HL-60 (cell line): Measurements from ENCODE around the gene XPR1.

Experiments
- DNase-seq, 2 experiments: peaks; one replicate each; pipeline ENCODE4 v3.0.0-alpha.2; 2010 to 2020; ENCODE audit warnings: low read depth in 1 of 2, low spot score in 1 of 2
- H3K27ac ChIP-seq: fragments of 250-450 bp; sonication (Bioruptor Pico); replicated peaks from 2 replicates; pipeline ENCODE4 v1.5.1; 2020; ENCODE audit warnings: mild to moderate bottlenecking, moderate library complexity
- H3K27me3 ChIP-seq: fragments of 250-450 bp; sonication (Bioruptor Pico); 2 replicates; pipeline ENCODE4 v1.5.1; 2021; ENCODE audit warnings: mild to moderate bottlenecking, moderate library complexity; ENCODE audit not compliant: insufficient read depth, poor library complexity, severe bottlenecking
- H3K4me3 ChIP-seq: replicated peaks from 2 replicates; pipeline ENCODE4 v1.5.1; 2011; ENCODE audit warnings: mild to moderate bottlenecking, control low read depth, low read length; ENCODE audit not compliant: insufficient read depth
- CTCF ChIP-seq: IDR thresholded peaks from one replicate; pipeline ENCODE4 v1.5.1; 2011; ENCODE audit warnings: low read length, control low read depth, inconsistent platforms; ENCODE audit not compliant: insufficient read depth
- GABPA ChIP-seq: IDR thresholded peaks from 2 replicates; pipeline ENCODE4 v1.6.1; 2012; ENCODE audit warnings: low read depth
- POLR2AphosphoS5 ChIP-seq: IDR thresholded peaks from 2 replicates; pipeline ENCODE4 v1.6.1; 2012; ENCODE audit warnings: low read depth
- REST ChIP-seq: IDR thresholded peaks from 2 replicates; pipeline ENCODE4 v1.6.1; 2012; ENCODE audit warnings: low read depth; ENCODE audit not compliant: insufficient replicate concordance
- SPI1 ChIP-seq: IDR thresholded peaks from 2 replicates; pipeline ENCODE4 v1.6.1; 2012; ENCODE audit warnings: low read depth, mild to moderate bottlenecking, borderline replicate concordance

Gene XPR1

GRCh38 chr1:180614730-180615129, 17.1 kb upstream of the XPR1 start:
- no peak for DNase-seq
- H3K4me3 ChIP-seq, result no peak overlapping the region
- H3K27me3 ChIP-seq, result no peaks in the 10 kb centered on the region
- H3K27ac ChIP-seq, result no peak overlapping the region
- TF ChIP-seq POLR2AphosphoS5, result no peak
- TF ChIP-seq SPI1, result no peak
- TF ChIP-seq REST, result no peak
- TF ChIP-seq GABPA, result no peak
- no peak for TF ChIP-seq CTCF

GRCh38 chr1:180615493-180616290, 16.1 kb upstream of the XPR1 start:
- TF ChIP-seq REST (no peak), POLR2AphosphoS5 (no peak), CTCF (no peak), SPI1 (no peak), GABPA (no peak)
- H3K27ac ChIP-seq, result no peak overlapping the region
- H3K4me3 ChIP-seq, result no peak overlapping the region
- H3K27me3 ChIP-seq, result no peaks in the 10 kb centered on the region
- DNase-seq, result no peak

- Histone ChIP-seq H3K27me3 (no peaks in the 10 kb centered on the region), H3K4me3 (no peak overlapping the region), H3K27ac (no peak overlapping the region)
- no peak for DNase-seq
- TF ChIP-seq REST (no peak), SPI1 (no peak), CTCF (no peak), GABPA (no peak), POLR2AphosphoS5 (no peak)
These were observed 15.4 kb upstream of the XPR1 start for GRCh38 chr1:180616439-180616838.
